Stimulated activated CD8-positive, alpha-beta memory T cell treated with anti-CD3 and anti-CD28 coated beads, Interleukin-7, amount 100 ng/mL, for 1 hour (primary cell): ENCODE data around the gene AGTRAP.

Experiments
- DNase-seq, 2 donors: peaks; one replicate each; pipeline ENCODE4 v3.0.0-alpha.2; 2020; ENCODE audit warnings: low read depth in 2 of 2

Gene AGTRAP

DNA sequence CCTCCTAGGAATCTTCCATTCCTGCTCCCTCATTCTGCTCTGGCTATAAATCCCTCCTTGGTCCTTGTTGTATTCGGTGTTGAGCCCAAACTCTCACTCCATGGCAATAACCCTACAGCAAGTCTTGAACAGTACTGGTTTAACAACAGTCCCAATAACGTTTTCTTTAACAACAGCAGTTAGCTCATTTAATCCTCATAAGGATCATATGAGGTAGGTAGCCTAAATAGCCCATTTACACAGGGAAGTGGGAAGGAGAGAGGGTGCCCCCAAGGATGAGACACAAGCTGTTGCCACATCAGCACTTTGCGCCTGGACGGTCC lies 444 bp upstream of the AGTRAP start:
- DNase-seq: no peak

DNA sequence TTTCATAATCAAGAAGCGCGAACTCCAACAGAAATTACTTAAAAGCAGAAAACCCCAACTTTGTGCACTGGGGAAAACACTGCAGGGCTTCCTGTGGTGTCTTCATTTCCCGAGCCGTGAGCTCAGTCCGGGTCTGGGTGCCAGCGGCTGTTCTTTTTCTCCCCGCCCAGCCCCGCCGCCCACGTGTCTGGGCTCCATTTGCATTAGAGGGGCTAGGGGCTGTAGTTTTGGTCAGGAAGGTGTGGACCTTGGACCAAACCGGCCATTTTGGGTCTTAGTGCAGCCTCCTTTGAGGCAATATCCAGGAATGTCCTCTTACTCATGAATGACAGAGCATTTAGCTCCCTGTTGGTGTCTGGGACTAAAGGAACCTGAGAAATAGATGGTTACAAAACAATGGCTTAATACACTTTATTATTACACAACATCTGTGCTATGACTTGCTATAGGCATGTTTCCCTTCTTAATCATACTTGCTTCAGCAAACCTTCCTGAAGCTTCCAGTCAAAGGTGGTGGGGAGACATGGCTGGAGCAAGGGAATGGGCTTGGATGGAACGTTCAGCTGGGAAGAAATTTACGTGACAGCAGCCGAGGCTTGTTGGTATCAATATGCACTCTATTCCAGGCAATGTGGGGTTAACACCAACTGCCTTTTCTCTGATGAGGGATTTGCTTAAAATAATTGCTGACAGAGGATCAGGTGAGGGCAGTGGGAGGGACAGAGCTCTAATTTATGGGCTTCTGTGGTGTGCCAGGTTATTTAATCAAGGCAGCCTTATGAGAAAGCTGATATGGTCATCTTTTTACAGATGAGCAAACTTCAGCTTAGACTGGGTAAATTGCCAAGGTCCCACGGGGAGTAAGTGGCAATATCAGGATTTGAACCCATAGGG lies 1.1 kb downstream of the AGTRAP start:
- DNase-seq: no peak

DNA sequence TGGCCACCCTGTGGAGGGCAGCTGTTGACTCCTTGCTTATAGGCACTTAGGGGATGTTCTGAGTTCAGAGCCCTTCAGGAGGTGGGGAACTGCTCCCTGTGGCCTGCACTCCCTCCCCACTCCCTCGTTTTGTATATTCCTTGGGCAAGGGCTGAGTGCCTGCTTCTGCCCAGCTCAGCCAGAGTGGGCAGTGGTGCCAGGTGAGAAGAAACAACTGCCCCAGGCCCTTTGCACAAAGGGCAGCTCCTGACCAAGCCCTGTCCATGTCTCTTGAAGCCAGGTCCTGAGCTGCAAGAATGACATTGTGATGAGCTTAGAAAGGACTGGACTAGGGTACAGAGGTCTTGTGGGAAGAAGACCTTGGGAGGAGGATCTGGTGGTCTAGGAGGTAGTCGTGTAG lies 2.2 kb downstream of the AGTRAP start:
- DNase-seq: no peak

DNA sequence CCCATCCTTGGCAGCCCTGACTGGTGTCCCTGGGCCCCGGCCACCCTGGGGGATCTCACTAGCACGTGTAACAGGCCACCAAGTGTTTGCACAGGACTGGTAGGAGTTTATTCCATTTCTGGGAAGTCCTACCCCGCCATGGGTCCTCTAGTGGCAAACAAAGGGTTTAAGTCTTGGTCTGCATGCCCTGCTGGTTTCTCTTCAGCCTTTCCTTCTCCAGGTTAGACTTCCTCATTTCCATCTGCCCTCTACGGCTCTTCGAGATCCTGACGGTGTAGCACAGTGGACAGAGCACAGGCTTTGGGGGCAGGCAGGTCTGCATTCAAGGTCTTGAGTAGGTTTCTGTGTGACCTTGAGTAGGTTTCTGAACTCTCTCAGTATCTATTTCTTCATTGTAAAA lies 2.8 kb downstream of the AGTRAP start:
- DNase-seq: no peak

DNA sequence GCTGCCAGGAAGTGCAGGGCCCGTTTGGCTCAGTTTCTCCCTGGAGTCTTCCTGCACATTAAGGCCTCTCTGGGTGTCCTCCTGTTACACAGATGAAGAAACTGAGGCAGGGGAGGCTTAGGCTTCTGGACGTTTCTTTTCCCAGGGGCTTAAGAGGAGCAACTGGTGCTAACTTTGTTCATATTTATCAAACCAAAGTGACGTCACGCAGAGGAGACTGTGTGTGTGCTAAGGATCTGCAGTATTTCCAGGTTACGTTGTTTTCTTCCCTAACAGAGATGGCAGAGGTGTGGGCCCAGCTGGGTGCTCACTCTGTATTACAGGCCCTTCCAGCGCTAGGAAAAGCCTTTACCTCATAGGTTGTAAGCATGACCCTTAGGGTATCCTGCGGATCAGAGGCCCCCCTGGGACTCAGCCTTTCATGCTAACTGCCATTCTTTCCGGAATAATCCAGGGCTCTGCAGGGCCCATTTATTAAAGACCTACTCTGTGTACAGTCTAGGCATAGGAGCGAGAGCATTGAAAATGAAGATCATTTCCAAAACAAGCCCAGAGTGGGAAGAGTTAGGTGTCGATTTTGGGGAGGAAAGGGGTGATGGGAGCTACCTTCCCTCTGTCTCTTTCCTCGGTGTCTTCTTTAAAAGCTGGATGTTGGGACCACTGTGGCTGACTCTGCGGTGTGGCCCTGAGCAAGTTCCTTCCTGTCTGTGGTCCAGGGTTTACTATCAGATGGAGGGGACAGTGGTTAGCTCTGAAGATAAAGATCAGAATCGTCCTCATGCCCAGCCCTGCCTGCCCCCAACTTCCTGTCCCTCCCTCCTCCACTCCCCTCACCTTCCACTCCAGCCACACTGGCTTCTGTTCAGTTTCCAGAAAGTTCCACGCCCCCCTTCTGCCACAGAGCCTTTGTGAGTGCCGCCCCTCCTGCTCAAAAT lies 4.6 kb downstream of the AGTRAP start:
- DNase-seq: no peak

DNA sequence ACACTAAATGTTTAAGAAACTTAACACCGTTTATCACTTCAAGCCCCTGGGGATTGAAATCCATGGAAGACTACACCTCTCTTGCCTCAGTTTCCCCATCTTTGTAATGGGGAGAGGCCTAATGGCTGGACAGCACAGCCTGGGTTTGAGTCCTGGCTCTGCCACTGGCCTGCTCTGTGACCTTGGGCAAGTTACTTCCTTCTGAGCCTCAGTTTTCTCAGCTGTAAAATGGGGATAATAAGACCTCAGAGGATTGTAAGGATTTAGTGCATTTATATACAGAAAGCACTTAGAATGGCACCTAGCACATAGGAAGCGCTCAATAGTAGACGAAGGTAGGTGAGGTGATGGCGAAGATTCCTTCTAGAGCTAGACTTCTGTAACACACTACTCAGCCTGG lies 5.5 kb downstream of the AGTRAP start:
- no peak for DNase-seq

DNA sequence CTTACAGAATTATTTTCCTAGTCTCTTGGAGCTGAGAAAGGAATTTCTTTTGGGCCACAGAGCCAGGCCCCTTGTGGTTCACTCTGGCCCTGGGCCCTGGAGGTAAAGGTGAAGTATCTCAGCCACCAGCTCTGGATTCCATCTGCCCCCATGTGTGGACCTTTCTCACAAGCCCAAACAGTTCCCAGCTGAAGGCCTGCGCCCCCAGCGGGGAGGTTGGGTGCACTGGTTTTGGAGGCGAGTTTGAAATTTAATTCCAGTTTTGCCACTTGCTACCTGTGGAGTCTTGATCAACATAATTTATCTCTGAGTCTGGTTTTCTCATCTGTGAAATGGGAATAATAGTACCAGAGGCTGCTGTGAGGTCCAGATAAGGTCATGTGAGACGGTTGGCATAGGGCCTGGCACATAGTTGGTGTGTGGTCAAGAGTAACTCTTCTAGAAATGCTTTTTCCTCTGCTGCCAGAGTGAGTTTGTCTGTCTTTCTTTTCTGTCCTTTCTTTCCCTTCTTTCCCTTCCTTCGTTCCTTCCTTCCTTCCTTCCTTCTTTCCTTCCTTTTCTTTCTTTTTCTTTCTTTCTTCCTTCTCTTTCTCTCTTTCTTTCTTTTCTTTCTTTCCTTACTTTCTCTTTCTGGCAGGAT lies 6.1 kb downstream of the AGTRAP start:
- no peak for DNase-seq

DNA sequence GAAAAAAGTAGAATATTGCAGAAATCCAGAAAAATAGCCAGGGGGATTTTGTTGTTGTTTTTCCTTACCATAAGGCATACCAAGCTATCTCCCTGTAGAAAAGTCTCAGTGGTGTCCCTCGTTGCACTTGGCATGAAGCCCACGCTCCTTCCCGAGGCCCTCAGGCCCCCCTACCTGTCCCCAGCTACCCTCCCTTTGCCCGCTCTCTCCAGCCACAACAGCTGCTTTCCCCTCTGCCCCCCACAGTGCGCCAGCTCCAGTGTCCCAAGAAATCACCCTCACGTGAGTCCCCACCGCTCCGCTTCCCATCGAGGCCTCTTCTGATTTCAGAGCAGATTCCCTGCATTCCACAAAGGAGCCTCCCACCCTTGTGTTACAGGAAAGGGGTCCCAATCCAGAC lies 8.4 kb downstream of the AGTRAP start:
- DNase-seq: no peak

DNA sequence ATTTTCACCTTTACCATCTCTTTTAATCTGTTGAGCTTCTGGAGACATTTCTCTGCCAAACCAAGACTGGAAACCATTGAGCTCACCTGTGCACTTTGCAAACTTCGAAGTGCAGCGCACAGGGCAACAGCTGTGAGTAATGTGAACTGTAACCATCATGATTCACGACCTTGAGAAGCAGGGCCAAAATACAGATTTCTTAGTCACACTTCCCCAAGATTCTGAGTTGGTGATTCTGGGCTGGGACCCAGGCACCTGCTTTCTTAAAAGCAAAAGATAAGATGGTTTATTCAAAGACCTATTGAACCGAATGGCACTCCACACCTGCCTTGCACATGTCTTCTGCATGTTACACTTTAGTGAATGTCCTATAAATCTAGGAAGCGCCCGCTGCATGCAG lies 10.2 kb downstream of the AGTRAP start:
- no peak for DNase-seq

DNA sequence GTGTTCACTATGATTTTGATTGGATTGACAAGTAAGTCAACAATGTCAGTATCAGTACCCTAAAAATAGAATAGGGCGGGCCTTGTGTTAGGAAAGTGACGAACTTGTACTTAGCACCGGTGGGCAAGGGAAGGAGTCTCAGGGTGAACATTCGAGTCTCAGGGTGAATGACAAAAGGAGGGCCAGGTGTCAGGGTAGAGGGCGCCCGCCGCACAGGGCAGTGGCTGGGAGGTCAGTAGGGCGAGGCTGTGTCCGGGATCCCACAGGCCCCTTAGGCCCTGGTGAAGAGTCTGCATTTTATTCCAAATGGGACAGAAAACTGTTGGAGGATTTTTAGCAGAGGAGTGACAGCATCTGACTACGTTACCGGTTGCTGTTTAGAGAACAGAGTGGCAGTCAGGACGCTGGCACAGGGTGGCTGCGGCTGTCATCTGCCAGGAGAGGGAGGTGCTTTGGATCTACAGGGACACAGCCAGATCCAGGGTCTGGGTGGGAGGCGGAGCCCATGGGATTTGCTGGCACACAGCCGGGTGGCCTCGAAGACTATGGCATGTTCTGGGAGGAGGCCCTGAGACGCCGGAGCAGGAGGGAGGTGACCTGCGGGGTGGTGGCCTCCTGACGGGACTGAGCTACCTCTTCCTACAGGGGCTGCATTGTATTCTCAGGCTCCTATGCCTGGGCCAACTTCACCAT lies 11.0 kb downstream of the AGTRAP start:
- DNase-seq: no peak

DNA sequence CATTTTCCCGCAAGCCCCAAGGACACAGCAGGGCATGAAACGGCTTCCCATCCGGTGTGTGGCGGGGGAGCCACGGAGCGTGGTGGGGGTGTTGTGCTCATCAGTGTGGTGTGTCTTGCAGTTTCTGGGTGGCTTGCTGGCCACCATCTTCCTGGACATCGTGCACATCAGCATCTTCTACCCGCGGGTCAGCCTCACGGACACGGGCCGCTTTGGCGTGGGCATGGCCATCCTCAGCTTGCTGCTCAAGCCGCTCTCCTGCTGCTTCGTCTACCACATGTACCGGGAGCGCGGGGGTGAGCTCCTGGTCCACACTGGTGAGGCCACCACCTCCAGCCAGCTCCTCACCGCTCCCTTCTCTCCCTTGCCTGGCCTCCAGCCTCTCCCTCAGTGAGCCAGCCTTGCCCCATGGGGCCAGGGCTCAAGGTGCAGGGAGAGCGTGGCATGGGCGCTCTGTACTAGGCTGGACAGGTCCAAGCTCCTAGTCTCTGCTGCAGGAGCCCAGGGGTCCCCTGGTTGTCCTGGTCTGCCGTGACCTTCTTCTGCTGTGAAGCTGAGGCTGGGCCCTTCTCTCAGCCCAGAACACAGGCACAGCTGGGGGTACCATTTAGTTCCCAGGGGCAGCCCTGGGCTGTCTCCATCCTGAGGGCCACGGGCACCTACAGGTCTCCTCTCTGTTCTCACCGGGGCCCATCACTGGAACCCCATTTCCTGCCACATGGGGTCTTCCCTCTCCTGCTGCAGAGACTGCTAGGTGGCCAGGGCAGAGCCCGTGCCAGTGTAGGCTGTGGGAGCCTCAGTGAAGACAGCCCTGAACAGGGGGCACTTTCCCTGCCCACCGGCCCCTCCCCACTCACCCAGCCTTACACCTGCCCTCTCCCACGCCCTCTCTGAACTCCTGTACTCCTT lies 12.6 kb downstream of the AGTRAP start:
- DNase-seq: no peak

DNA sequence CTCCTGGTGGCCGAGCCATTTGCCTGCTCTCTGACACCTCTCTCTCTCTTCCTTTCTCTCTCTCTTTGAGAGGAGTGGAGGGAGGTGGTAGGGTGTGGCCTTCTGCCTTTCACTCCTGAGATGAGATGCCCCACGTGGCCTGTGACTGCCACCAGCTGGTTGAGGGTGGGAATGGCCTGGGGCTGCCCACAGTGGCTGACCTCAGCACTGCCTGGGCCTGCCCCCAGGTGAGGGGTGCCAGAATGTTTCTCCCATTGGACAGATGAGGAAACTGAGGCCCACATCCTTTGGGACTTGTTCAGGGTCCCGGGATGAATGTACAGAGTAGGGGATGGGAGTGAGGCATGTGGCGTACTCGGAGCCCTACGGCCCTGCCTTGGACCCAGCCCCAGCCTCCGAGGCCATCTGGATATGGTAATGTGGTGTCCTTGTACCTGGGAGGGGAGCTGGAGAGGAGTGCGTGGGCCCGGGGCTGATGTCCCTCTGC lies 13.3 kb downstream of the AGTRAP start:
- no peak for DNase-seq

DNA sequence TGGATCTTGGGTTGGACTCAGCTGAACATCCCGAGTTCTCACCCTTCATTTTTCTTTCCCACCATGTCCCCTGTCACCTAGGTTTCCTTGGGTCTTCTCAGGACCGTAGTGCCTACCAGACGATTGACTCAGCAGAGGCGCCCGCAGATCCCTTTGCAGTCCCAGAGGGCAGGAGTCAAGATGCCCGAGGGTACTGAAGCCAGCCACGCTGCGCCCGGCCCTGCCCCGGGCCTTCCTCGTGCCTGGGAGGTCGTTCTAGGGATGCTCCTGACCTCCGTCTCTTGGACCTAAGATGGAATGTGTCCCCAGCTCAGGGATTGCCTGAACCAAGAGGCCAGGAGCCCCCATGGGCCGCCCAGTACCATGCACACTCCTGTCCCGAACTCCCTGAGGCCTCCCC lies 14.1 kb downstream of the AGTRAP start:
- DNase-seq: no peak

DNA sequence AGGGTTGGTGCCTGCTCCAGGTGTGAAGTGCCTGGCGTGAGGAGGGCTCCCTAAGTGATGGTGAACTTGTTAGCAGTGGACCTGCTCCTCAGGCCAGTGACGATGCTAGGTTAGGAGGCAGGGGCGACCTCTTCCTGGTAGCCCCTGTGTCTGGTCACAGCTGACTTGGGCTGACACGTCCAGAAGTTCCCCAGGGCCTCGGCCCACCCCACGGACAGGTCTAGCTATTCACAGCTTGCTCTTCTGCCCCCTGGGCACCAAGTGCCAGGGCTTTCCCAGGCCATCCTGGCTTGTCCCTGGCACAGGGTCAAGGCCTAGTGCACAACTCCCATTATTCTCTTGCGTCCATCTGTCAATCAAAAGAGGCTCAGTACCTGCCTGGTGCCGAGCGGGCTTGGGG lies 15.2 kb downstream of the AGTRAP start:
- no peak for DNase-seq

DNA sequence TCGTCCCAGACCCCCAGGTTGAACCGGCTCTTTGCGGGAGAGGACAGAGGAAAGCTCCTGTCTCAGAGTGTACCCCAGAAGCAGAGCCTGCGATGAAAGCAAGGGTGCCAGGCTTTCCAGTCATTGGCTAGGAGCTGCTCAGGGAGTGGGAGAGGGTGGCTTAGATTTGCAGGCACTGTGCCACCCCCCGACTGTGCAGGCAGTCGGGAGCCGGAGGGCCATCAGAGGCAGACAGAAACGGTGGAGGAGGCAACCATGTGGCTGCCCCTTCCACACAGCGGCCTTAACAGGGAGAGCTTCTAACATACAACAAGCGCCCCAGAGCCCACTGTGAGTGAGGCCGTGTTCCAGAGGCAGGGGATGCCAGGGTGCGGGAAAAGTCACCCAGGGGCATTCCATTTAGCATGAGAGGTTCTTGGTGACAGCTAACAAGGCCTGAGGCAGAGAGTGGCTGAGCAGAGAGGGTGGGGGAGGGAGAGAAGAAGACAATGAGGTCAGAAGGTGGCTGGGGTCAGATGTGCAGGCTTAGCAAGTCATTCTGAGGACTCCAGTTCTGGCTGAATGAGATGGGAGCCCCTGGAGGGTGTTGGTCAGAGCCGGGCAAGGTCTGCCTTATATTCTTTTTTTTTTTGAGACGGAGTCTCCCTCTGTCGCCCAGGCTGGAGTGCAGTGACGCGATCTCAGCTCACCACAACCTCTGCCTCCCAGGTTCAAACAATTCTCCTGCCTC lies 16.6 kb downstream of the AGTRAP start:
- no peak for DNase-seq

DNA sequence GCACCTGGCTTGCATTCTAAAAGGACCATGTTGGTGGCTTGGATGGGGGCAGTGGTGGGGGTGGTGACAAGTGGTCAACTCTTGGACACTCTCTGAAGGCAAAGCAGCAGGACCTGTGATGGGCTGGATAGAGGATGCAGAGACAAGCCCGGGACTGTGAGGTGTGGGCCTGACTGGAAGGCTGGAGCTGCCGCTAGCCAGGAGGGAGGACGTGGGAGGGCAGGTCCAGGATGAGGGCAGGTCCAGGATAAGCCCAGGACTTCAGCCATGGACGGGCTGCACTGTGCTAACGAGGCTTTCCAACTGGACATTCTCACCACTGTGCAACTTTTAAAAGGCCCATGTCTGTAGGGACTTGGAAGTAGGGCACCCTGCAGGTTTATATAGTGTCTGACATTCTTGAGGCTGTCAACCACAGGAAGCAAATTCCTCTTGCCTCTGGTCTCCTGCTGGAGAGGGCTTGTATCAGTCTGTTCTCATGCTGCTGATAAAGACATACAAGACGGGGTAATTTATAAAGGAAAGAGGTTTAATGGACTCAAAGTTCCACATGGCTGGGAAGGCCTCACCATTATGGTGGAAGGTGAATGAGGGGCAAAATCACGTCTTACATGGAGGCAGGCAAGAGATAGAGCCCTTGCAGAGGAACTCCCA lies 17.7 kb downstream of the AGTRAP start:
- DNase-seq: no peak

DNA sequence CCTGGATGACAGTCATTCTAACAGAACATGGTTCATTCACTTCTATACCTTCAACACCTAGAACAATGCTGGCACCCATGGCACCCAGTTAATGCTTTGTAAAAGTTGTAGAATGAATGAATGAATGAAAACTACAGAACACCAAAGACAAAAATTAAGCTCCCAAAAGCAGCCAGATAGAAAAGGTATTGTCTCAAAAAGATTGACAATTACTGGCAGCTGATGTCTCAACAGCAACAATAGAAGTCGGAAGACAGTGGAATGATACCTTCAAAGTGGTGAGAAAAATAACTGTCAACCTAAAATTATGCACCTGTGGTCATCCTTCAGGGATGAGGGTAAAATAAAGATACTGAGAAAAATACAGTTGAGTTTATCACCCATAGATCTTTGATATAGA lies 21.1 kb downstream of the AGTRAP start:
- DNase-seq: no peak

DNA sequence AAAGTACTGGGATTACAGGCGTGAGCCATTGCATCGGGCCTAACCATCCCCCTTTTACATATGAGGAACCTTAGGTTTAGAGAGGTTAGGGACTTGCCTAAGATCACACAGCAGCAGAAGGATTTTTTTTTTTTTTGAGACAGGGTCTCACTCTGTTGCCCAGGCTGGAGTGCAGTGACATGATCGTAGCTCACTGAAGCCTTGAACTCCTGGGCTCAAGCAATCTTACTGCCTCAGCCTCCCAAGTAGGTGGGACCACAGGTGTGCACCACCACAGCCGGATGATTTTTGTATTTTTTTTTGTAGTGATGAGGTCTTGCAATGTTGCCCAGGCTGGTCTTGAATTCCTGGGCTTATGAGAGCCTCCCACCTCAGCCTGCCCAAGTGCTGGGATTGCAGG lies 23.9 kb downstream of the AGTRAP start:
- DNase-seq: no peak

DNA sequence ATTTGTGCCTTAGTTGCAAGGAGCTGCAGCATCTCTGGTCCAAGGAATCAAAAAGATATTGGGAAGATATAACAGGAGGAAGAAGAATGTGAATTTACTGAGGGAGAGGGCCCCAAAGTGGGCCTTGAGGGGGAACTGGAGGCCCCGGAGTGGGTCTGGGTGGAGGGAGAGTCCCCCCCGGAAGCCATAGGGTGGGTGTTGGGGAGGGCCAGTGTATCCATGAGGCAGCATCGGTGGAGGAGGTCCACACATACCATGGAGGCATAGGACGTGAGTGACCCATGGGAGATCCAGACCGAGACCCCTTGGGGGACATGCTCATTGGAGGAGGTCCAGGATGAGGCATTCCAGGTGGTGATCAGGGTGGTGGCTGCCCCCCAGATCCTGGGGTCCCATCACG lies 25.3 kb downstream of the AGTRAP start:
- DNase-seq: no peak
